ENCODE measurements around the gene IL12RB1. TPM values are rescaled to one million over a fixed set of nuclear protein-coding genes. Genes with fewer than 3 reads are reported as not detected.

Gene IL12RB1
- total RNA-seq, 1 donor from 2014 or later: not detected

GRCh38 chr19:18117692-18118378, 31.1 kb upstream of the IL12RB1 start:
- Histone ChIP-seq H3K9ac (peak overlapping the region; percentile 76), H4K20me1 (ENCODE audit: low read depth) (peaks cover 20% of the 10 kb centered on the region), H3K4me3 (peak overlapping the region; percentile 79), H3K27me3 (no peaks in the 10 kb centered on the region), H3K79me2 (ENCODE audit: low read depth) (peaks cover 10% of the 10 kb centered on the region), H2AFZ (replicated peaks) (peak overlapping the region; percentile 94), H3F3A (ENCODE audit: low read depth) (peaks cover 11% of the 10 kb centered on the region), H3K4me1 (peaks cover 4% of the 10 kb centered on the region), H3K4me2 (peak overlapping the region; percentile 98), H3K27ac (no peak overlapping the region), H3K36me3 (no peaks in the 10 kb centered on the region), H3K9me3 (ENCODE audit: low read depth) (no peaks in the 10 kb centered on the region)
- DNase-seq (ENCODE audit: low spot score): peak; percentile 97
- peaks cover 33% of the 10 kb centered on the region for H3K4me1 Mint-ChIP-seq
- H3K27ac Mint-ChIP-seq: peak overlapping the region; percentile 74
- peaks cover 14% of the 10 kb centered on the region for H3K27me3 Mint-ChIP-seq (ENCODE audit: insufficient read depth, low read depth)
- H3K36me3 Mint-ChIP-seq: no peaks in the 10 kb centered on the region
- H3K9me3 Mint-ChIP-seq: no peaks in the 10 kb centered on the region
- H3K4me3 Mint-ChIP-seq: peak overlapping the region; percentile 90
- peak; percentile 14 for TF ChIP-seq CTCF (IDR thresholded peaks at IDR 0.05)
- TF ChIP-seq EZH2 (IDR thresholded peaks at IDR 0.05): no peak
- no peak for TF ChIP-seq EZH2phosphoT487 (IDR thresholded peaks at IDR 0.05)

DNA sequence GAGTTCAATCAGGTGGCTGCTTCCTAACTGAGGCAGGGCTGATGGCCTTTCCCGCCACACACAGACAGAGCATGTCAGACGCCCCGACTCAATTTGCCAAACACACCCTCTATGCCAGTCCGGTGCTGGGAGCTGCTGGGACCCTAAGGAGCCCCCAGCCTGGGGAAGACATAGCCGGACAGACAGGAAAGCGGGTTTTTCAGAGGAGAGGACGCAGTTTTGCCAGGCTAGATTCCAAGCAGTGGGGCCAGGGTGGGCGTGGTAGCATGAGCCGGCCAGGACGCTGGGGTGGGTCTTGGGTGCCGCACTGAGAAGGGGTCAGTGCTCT, 30.6 kb upstream of the IL12RB1 start:
- no peak overlapping the region for H3K9ac ChIP-seq

DNA sequence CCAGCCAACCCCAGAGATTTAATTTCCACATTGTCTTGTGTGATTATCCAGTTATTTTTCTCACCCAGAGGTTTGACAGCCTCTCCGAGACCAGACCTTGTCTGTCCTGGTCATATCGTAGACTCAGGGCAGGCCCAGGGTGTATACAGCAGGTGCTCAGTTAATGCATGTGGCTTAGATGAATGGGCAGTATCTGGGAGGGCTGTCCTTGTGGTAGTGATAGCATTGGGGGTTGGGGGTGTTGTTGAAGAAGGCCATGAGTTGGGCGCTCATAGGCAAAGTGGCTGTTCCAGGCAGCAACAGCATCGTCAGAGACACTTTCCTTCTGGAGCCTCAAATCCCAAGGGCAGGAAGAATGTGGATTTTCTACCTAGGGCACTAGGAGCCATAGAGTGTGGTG, 27.7 kb upstream of the IL12RB1 start:
- Histone ChIP-seq H3K9ac (no peak overlapping the region), H3K27me3 (peaks cover 16% of the 10 kb centered on the region), H3K27ac (no peak overlapping the region), H3K36me3 (no peaks in the 10 kb centered on the region), H3K9me3 (ENCODE audit: low read depth) (no peaks in the 10 kb centered on the region), H3K79me2 (ENCODE audit: low read depth) (peaks cover 10% of the 10 kb centered on the region), H3K4me1 (peaks cover 4% of the 10 kb centered on the region), H4K20me1 (ENCODE audit: low read depth) (peaks cover 17% of the 10 kb centered on the region), H3K4me3 (no peak overlapping the region), H3K4me2 (no peak overlapping the region), H3F3A (ENCODE audit: low read depth) (peaks cover 20% of the 10 kb centered on the region), H2AFZ (replicated peaks) (no peak overlapping the region)
- no peak for TF ChIP-seq CTCF (IDR thresholded peaks at IDR 0.05)
- TF ChIP-seq EZH2phosphoT487 (IDR thresholded peaks at IDR 0.05): no peak
- TF ChIP-seq EZH2 (IDR thresholded peaks at IDR 0.05): no peak
- H3K27ac Mint-ChIP-seq: no peak overlapping the region
- H3K36me3 Mint-ChIP-seq: no peaks in the 10 kb centered on the region
- H3K4me1 Mint-ChIP-seq: peaks cover 33% of the 10 kb centered on the region
- DNase-seq (ENCODE audit: low spot score): no peak
- peaks cover 22% of the 10 kb centered on the region for H3K27me3 Mint-ChIP-seq (ENCODE audit: insufficient read depth, low read depth)
- peak overlapping the region; percentile 9 for H3K4me3 Mint-ChIP-seq
- no peaks in the 10 kb centered on the region for H3K9me3 Mint-ChIP-seq

More for the DNA sequence above, 30.6 kb upstream of the IL12RB1 start:
- peaks cover 20% of the 10 kb centered on the region for H4K20me1 ChIP-seq (ENCODE audit: low read depth)
- H3K4me2 ChIP-seq: peak overlapping the region; percentile 79
- H3K79me2 ChIP-seq (ENCODE audit: low read depth): peaks cover 10% of the 10 kb centered on the region
- no peaks in the 10 kb centered on the region for H3K9me3 Mint-ChIP-seq
- H2AFZ ChIP-seq (replicated peaks): peak overlapping the region; percentile 84
- H3K27me3 Mint-ChIP-seq (ENCODE audit: insufficient read depth, low read depth): peaks cover 15% of the 10 kb centered on the region
- peak overlapping the region; percentile 90 for H3K4me3 Mint-ChIP-seq
- no peaks in the 10 kb centered on the region for H3K27me3 ChIP-seq
- no peaks in the 10 kb centered on the region for H3K36me3 ChIP-seq
- peaks cover 11% of the 10 kb centered on the region for H3F3A ChIP-seq (ENCODE audit: low read depth)
- no peak for DNase-seq (ENCODE audit: low spot score)
- peak overlapping the region; percentile 74 for H3K27ac Mint-ChIP-seq
- no peaks in the 10 kb centered on the region for H3K9me3 ChIP-seq (ENCODE audit: low read depth)
- H3K4me1 ChIP-seq: peaks cover 4% of the 10 kb centered on the region
- TF ChIP-seq EZH2 (IDR thresholded peaks at IDR 0.05) (no peak), EZH2phosphoT487 (IDR thresholded peaks at IDR 0.05) (no peak), CTCF (IDR thresholded peaks at IDR 0.05) (no peak)
- no peaks in the 10 kb centered on the region for H3K36me3 Mint-ChIP-seq
- H3K27ac ChIP-seq: no peak overlapping the region
- H3K4me1 Mint-ChIP-seq: peaks cover 36% of the 10 kb centered on the region
- H3K4me3 ChIP-seq: peak overlapping the region; percentile 79
